BE2C (cell line): Measurements from ENCODE around the gene PERP.

Experiments used
- DNase-seq: peaks from one replicate; pipeline ENCODE4 v3.0.0-alpha.2; 2020
- H3K27me3 ChIP-seq: fragments of 250-450 bp; sonication (Bioruptor Pico); 2 replicates; pipeline ENCODE4 v1.5.1; 2020; ENCODE audit warnings: mild to moderate bottlenecking
- H3K36me3 ChIP-seq: fragments of 250-450 bp; sonication (Bioruptor Pico); 2 replicates; pipeline ENCODE4 v1.5.1; 2020; ENCODE audit warnings: mild to moderate bottlenecking
- H3K4me1 ChIP-seq: fragments of 250-450 bp; sonication (Bioruptor Pico); 2 replicates; pipeline ENCODE4 v1.5.1; 2020
- H3K4me3 ChIP-seq: 2 replicates; pipeline ENCODE4 v1.5.1; 2011; ENCODE audit warnings: low read depth, low read length
- H3K9me3 ChIP-seq: fragments of 250-450 bp; sonication (Bioruptor Pico); 2 replicates; pipeline ENCODE4 v1.5.1; 2020
- TF ChIP-seq, protein P1 (sequence below): IDR thresholded peaks from 2 replicates; pipeline ENCODE4 v1.5.1; 2012; ENCODE audit warnings: mild to moderate bottlenecking, low read depth, low read length

The PERP gene

DNA sequence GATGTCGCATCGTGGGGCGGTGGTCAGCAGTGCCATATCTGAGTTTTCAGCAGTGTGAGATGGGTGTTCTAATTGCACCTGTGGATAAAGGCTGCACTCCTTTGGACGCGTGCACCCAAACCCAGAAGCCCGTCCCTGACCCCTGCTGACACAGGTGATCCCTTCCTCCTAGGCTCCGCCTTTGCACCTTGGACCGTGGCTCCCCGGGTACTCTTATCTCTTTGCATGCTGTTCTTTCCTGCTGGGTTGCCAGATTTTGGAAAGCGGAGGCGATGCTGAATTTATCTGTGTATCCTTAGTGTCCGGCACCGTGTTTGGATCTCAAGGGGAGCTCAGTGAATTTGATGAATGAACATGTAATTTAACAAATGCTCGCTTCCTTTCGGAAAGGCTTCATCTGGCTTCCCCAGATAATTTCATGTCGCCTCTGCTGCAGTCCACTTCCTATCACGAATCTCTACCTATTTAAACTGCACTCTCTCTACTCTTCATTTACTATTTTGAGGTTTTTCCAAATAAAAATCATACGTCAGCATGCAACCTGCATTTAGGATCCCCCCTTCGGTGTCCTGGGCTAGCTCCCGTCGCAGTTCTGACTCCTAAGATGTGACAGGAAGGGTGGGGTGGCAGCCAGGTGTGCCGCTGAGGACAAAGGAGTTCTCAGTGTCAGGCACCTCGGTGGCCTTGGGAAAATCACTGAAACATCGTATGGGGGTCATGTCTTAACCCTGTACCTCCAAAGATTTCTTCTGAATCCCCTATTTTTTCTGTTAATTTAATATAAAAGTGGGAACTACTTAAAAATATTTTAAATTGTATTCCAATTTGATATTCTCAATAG lies 753 bp upstream of the PERP start:
- TF ChIP-seq, protein P1, sequence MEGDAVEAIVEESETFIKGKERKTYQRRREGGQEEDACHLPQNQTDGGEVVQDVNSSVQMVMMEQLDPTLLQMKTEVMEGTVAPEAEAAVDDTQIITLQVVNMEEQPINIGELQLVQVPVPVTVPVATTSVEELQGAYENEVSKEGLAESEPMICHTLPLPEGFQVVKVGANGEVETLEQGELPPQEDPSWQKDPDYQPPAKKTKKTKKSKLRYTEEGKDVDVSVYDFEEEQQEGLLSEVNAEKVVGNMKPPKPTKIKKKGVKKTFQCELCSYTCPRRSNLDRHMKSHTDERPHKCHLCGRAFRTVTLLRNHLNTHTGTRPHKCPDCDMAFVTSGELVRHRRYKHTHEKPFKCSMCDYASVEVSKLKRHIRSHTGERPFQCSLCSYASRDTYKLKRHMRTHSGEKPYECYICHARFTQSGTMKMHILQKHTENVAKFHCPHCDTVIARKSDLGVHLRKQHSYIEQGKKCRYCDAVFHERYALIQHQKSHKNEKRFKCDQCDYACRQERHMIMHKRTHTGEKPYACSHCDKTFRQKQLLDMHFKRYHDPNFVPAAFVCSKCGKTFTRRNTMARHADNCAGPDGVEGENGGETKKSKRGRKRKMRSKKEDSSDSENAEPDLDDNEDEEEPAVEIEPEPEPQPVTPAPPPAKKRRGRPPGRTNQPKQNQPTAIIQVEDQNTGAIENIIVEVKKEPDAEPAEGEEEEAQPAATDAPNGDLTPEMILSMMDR, result no peak
- no peaks in the 10 kb centered on the region for H3K4me1 ChIP-seq
- DNase-seq, result no peak
- H3K27me3 ChIP-seq, result peaks cover 58% of the 10 kb centered on the region
- no peaks in the 10 kb centered on the region for H3K36me3 ChIP-seq
- H3K9me3 ChIP-seq, result no peaks in the 10 kb centered on the region; the same call in 1 of the 2 replicates
- no peak overlapping the region for H3K4me3 ChIP-seq

DNA sequence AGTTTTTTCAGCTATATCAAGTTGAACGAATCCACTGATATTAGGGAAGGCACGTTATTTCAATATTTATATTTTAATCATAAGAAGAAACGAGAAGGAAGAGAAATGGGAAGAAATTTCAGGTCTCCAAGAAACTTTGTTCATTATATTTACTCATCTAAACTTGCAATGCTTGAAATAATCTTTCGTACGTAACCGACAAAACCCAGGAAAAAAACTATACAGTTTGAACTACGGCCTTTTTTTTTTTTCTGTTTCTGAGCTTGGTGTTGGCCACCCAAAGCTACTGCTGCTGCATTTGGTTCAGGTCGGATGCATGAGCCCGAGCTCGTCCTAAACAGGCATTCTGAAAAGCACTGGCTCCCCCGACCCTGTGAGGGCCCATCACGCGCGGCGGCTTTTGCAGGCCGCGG lies 548 bp downstream of the PERP start:
- H3K4me3 ChIP-seq, result peak overlapping the region; percentile 11
- no peak for DNase-seq

DNA sequence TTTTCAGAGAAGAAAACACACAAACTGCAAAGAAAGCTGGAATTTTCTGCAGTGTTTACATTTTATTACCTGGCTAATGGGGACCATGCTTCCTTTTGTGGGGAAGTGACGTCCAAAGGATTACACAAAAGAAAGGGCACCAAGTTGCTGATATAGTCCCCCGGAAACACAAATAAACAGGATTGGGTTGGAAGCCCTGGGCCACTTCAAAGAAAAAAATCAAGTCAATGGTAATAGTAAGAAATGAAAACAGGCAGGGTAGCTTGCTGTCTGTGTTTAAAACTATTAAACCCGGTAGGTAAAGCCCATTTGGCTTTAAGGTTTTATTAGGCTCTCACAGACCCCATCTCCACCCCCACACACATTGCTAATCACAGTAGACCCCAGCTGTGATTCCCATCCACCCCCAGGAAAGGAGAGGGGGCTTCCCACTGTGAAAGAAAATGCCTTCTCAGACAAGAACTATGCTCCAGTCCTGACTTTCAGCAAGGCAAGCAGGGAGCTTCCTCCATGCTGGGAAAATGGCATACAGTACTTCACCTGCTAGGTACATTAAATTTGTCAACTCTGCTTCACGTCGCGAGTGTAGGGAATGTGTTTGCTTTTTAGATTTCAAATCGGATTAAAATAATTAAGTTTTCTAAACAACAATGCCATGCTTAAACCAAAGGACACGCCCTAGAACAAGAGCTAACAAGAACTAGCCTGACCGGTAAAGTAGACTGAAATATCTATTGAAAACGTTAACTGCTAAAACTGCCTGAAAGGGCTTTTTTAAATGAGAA lies 1.1 kb downstream of the PERP start:
- Histone ChIP-seq H3K36me3 (no peaks in the 10 kb centered on the region), H3K4me3 (no peak overlapping the region), H3K4me1 (no peaks in the 10 kb centered on the region), H3K9me3 (no peaks in the 10 kb centered on the region; the same call in 1 of the 2 replicates), H3K27me3 (peaks cover 58% of the 10 kb centered on the region)
- DNase-seq, result no peak
- TF ChIP-seq, protein P1, result no peak

More for the DNA sequence above, 548 bp downstream of the PERP start:
- Histone ChIP-seq H3K4me1 (no peaks in the 10 kb centered on the region), H3K9me3 (no peaks in the 10 kb centered on the region; the same call in 1 of the 2 replicates), H3K27me3 (peaks cover 58% of the 10 kb centered on the region), H3K36me3 (no peaks in the 10 kb centered on the region)
- TF ChIP-seq, protein P1, result no peak

DNA sequence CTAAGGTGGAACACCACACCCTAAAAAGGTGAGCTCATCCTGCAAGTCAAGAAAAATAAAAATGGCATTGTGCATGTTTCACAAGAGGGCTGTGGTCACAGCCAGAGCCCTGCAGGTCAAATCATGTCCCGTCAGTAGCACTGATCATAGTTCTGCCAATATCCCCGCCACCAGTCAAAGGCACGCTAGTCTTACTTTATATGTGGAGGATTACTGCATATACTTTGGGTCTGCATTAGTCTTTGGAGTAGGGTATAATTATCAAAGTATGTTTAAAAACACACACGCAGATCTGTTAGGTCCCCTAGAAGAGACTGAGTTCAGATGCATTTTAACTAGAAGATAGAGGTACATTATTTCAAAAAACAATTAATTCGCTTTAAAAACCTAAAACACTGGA lies 1.8 kb downstream of the PERP start:
- Histone ChIP-seq H3K4me1 (no peaks in the 10 kb centered on the region), H3K4me3 (no peak overlapping the region), H3K36me3 (no peaks in the 10 kb centered on the region), H3K9me3 (no peaks in the 10 kb centered on the region; the same call in 1 of the 2 replicates), H3K27me3 (peaks cover 58% of the 10 kb centered on the region)
- no peak for DNase-seq
- TF ChIP-seq, protein P1, result no peak

DNA sequence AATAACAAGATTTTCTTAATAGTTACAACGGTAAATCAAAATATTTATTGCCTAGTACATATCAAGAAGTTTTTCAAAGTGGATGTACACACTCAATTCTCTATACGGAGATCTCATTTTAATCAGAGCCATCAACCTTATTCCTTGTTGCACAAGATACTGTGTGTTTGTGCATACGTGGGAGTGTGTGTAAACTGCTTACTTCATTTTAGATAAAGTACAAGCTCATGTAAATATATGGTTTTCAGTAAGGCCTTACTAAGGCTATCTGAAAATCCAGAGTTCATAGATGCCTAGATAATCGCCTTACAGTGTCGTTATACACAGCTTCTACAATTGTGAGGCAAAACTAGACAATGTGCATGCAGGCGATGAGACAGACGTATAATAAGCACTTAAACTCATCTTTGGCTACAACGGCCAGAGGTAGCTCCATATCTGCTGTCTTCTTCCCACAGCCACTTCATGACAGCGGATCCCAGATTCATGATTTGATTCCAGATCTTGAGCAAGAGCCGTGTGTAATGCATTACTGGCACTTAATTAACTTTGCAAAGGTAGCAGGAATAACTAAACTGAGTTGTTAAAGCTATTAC lies 2.5 kb downstream of the PERP start:
- TF ChIP-seq, protein P1, result no peak
- no peaks in the 10 kb centered on the region; the same call in 1 of the 2 replicates for H3K9me3 ChIP-seq
- DNase-seq, result no peak

More for the DNA sequence above, 2.5 kb downstream of the PERP start:
- H3K27me3 ChIP-seq, result peaks cover 58% of the 10 kb centered on the region
- H3K4me3 ChIP-seq, result no peak overlapping the region
- no peaks in the 10 kb centered on the region for H3K36me3 ChIP-seq
- H3K4me1 ChIP-seq, result no peaks in the 10 kb centered on the region
